HEK293 (cell line): ENCODE results near the gene ZFP36.

ENCODE experiments used
- CTCF ChIP-seq: fragments of 450-650 bp; formaldehyde crosslinking; IDR thresholded peaks from 2 replicates; pipeline ENCODE4 v1.5.1; 2016; ENCODE audit warnings: missing biosample characterization, missing genetic modification characterization
- KLF8 ChIP-seq: fragments of 450-650 bp; formaldehyde crosslinking; IDR thresholded peaks from 2 replicates; pipeline ENCODE4 v1.5.1; 2016; ENCODE audit warnings: missing biosample characterization, missing genetic modification characterization
- TCF7L2 ChIP-seq: IDR thresholded peaks from 2 replicates; pipeline ENCODE4 v1.6.1; 2011; ENCODE audit warnings: low read depth, mild to moderate bottlenecking, inconsistent platforms, low read length, moderate library complexity, borderline replicate concordance
- ZEB2 ChIP-seq: fragments of 450-650 bp; formaldehyde crosslinking; IDR thresholded peaks from 2 replicates; pipeline ENCODE4 v1.5.1; 2016; ENCODE audit warnings: missing biosample characterization, missing genetic modification characterization
- ZFP3 ChIP-seq: fragments of 450-650 bp; formaldehyde crosslinking; IDR thresholded peaks from 2 replicates; pipeline ENCODE4 v1.5.1; 2016; ENCODE audit warnings: low read depth, missing biosample characterization, missing genetic modification characterization
- ZFP41 ChIP-seq: fragments of 450-650 bp; formaldehyde crosslinking; IDR thresholded peaks from 2 replicates; pipeline ENCODE4 v1.5.1; 2016; ENCODE audit warnings: missing biosample characterization, missing genetic modification characterization, borderline replicate concordance
- ZNF112 ChIP-seq: fragments of 450-650 bp; formaldehyde crosslinking; IDR thresholded peaks from 2 replicates; pipeline ENCODE4 v1.5.0; 2017; ENCODE audit warnings: missing biosample characterization, missing genetic modification characterization
- ZNF211 ChIP-seq: fragments of 450-650 bp; formaldehyde crosslinking; IDR thresholded peaks from 2 replicates; pipeline ENCODE4 v1.5.1; 2016; ENCODE audit warnings: low read depth, missing biosample characterization, missing genetic modification characterization
- ZNF274 ChIP-seq, 2 experiments: fragments of 200-500 bp in 1 of 2; fragments of 450-650 bp in 1 of 2; sonication (Bioruptor generic) in 1 of 2; formaldehyde crosslinking in 1 of 2; IDR thresholded peaks; 2 replicates each; pipeline versions ENCODE4 v1.5.1 to v1.6.1; 2014 to 2016; ENCODE audit warnings: borderline replicate concordance in 1 of 2, inconsistent platforms in 1 of 2, low read length in 1 of 2, missing biosample characterization in 1 of 2, missing genetic modification characterization in 1 of 2
- ZNF324 ChIP-seq: fragments of 450-650 bp; formaldehyde crosslinking; IDR thresholded peaks from 2 replicates; pipeline ENCODE4 v1.5.1; 2016; ENCODE audit warnings: missing biosample characterization, missing genetic modification characterization
- ZNF335 ChIP-seq: fragments of 450-650 bp; formaldehyde crosslinking; conservative IDR thresholded peaks from 2 replicates; pipeline ENCODE4 v1.5.1; 2016; ENCODE audit warnings: missing biosample characterization, missing genetic modification characterization
- ZNF398 ChIP-seq: fragments of 450-650 bp; formaldehyde crosslinking; IDR thresholded peaks from 2 replicates; pipeline ENCODE4 v1.5.1; 2017; ENCODE audit warnings: missing biosample characterization, missing genetic modification characterization
- ZNF501 ChIP-seq: fragments of 450-650 bp; formaldehyde crosslinking; IDR thresholded peaks from 2 replicates; pipeline ENCODE4 v1.5.1; 2016; ENCODE audit warnings: missing biosample characterization, missing genetic modification characterization
- ZNF514 ChIP-seq: fragments of 450-650 bp; formaldehyde crosslinking; IDR thresholded peaks from 2 replicates; pipeline ENCODE4 v1.5.1; 2016; ENCODE audit warnings: missing biosample characterization, missing genetic modification characterization
- ZNF768 ChIP-seq: fragments of 450-650 bp; formaldehyde crosslinking; IDR thresholded peaks from 2 replicates; pipeline ENCODE4 v1.5.1; 2018; ENCODE audit warnings: missing biosample characterization, mild to moderate bottlenecking, missing genetic modification characterization
- TF ChIP-seq, protein P1 (sequence below): fragments of 450-650 bp; formaldehyde crosslinking; IDR thresholded peaks from 2 replicates; pipeline ENCODE4 v1.5.1; 2016; ENCODE audit warnings: missing biosample characterization, missing genetic modification characterization
- TF ChIP-seq, protein P2 (sequence below): fragments of 450-650 bp; formaldehyde crosslinking; IDR thresholded peaks from 2 replicates; pipeline ENCODE4 v1.5.1; 2016; ENCODE audit warnings: missing biosample characterization, missing genetic modification characterization
- TF ChIP-seq, protein P3 (sequence below): fragments of 450-650 bp; formaldehyde crosslinking; IDR thresholded peaks from 2 replicates; pipeline ENCODE4 v1.5.1; 2016; ENCODE audit warnings: missing biosample characterization, missing genetic modification characterization
- TF ChIP-seq, protein P4 (sequence below): fragments of 450-650 bp; formaldehyde crosslinking; IDR thresholded peaks from 2 replicates; pipeline ENCODE4 v1.5.1; 2016; ENCODE audit warnings: missing biosample characterization, missing genetic modification characterization, borderline replicate concordance

The ZFP36 gene

DNA sequence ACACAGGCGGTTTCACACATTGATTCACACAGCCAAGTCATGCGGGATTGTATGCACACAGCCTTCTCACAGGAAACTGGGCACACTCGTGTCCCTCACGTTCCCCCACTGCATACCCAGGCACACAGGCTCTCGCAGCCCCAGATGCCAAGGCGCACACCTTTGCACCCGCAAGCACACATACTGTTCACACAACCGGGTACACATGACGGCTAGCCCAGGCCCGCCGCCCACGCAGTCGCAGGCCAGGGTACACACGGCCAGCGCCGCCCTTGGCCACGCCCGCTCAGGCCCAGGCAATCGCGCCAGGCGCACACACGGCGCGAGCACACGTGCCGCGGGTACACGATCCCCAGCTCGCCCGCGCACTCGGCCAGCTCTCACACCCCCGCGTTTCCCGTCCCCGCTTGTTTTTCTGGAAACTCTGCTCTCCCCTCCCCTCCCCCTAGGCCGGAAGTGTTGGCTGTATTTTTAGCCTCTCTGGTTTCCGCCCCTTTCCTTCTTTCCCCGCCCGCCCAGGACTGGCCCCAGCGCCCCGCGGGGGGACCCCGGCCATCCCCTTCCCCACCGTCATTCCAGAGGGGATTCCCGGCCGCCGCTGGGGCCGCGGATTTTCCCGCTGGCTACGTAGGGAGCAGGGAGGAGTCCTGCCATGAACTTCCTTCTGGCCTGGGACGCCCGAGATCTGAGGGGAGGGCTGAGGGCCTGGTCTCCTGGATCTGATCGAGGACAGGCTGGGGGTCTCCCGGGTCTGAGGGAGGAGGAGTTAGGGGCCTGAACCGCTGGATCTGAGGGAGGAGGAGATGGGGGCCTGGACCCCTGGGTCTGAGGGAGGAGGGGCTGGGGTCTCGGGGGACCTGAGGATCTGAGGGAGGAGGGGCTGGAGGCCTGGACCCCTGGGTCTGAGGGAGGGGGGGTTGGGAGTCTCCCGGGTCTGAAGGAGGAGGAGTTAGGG, 4.0 kb upstream of the ZFP36 start (continued):
- TF ChIP-seq ZNF274 (IDR thresholded peaks at IDR 0.05; ENCODE audit: low read length) (no peak), ZNF274 (tag by site-specific recombination; IDR thresholded peaks at IDR 0.05; ENCODE audit: borderline replicate concordance) (no peak), ZNF211 (0 out of 2 replicates have a peak, but pooled peaks have one; percentile 24), ZNF112 (tag by site-specific recombination) (no peak), ZNF335 (tag by site-specific recombination) (peak; percentile 87), ZNF514 (no peak), CTCF (tag by site-specific recombination) (peak; percentile 77), ZFP3 (tag by site-specific recombination) (no peak), ZNF324 (tag by site-specific recombination) (peak; percentile 47), KLF8 (tag by site-specific recombination) (peak; percentile 96), ZNF398 (tag by site-specific recombination) (peak; percentile 96), ZFP41 (no peak), TCF7L2 (no peak), ZNF501 (peak; percentile 98), ZNF768 (tag by site-specific recombination) (no peak; the same call in 1 of the 2 replicates), ZEB2 (tag by site-specific recombination) (peak; percentile 91; the same call in 1 of the 2 replicates)
- TF ChIP-seq, protein P1, sequence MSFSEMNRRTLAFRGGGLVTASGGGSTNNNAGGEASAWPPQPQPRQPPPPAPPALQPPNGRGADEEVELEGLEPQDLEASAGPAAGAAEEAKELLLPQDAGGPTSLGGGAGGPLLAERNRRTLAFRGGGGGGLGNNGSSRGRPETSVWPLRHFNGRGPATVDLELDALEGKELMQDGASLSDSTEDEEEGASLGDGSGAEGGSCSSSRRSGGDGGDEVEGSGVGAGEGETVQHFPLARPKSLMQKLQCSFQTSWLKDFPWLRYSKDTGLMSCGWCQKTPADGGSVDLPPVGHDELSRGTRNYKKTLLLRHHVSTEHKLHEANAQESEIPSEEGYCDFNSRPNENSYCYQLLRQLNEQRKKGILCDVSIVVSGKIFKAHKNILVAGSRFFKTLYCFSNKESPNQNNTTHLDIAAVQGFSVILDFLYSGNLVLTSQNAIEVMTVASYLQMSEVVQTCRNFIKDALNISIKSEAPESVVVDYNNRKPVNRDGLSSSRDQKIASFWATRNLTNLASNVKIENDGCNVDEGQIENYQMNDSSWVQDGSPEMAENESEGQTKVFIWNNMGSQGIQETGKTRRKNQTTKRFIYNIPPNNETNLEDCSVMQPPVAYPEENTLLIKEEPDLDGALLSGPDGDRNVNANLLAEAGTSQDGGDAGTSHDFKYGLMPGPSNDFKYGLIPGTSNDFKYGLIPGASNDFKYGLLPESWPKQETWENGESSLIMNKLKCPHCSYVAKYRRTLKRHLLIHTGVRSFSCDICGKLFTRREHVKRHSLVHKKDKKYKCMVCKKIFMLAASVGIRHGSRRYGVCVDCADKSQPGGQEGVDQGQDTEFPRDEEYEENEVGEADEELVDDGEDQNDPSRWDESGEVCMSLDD (tag by site-specific recombination), result peak; percentile 94
- TF ChIP-seq, protein P2, sequence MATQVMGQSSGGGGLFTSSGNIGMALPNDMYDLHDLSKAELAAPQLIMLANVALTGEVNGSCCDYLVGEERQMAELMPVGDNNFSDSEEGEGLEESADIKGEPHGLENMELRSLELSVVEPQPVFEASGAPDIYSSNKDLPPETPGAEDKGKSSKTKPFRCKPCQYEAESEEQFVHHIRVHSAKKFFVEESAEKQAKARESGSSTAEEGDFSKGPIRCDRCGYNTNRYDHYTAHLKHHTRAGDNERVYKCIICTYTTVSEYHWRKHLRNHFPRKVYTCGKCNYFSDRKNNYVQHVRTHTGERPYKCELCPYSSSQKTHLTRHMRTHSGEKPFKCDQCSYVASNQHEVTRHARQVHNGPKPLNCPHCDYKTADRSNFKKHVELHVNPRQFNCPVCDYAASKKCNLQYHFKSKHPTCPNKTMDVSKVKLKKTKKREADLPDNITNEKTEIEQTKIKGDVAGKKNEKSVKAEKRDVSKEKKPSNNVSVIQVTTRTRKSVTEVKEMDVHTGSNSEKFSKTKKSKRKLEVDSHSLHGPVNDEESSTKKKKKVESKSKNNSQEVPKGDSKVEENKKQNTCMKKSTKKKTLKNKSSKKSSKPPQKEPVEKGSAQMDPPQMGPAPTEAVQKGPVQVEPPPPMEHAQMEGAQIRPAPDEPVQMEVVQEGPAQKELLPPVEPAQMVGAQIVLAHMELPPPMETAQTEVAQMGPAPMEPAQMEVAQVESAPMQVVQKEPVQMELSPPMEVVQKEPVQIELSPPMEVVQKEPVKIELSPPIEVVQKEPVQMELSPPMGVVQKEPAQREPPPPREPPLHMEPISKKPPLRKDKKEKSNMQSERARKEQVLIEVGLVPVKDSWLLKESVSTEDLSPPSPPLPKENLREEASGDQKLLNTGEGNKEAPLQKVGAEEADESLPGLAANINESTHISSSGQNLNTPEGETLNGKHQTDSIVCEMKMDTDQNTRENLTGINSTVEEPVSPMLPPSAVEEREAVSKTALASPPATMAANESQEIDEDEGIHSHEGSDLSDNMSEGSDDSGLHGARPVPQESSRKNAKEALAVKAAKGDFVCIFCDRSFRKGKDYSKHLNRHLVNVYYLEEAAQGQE (tag by site-specific recombination), result 0 out of 2 replicates have a peak, but pooled peaks have one; percentile 24
- TF ChIP-seq, protein P3, sequence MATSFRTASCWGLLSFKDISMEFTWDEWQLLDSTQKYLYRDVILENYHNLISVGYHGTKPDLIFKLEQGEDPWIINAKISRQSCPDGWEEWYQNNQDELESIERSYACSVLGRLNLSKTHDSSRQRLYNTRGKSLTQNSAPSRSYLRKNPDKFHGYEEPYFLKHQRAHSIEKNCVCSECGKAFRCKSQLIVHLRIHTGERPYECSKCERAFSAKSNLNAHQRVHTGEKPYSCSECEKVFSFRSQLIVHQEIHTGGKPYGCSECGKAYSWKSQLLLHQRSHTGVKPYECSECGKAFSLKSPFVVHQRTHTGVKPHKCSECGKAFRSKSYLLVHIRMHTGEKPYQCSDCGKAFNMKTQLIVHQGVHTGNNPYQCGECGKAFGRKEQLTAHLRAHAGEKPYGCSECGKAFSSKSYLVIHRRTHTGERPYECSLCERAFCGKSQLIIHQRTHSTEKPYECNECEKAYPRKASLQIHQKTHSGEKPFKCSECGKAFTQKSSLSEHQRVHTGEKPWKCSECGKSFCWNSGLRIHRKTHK (tag by site-specific recombination), result no peak
- TF ChIP-seq, protein P4, sequence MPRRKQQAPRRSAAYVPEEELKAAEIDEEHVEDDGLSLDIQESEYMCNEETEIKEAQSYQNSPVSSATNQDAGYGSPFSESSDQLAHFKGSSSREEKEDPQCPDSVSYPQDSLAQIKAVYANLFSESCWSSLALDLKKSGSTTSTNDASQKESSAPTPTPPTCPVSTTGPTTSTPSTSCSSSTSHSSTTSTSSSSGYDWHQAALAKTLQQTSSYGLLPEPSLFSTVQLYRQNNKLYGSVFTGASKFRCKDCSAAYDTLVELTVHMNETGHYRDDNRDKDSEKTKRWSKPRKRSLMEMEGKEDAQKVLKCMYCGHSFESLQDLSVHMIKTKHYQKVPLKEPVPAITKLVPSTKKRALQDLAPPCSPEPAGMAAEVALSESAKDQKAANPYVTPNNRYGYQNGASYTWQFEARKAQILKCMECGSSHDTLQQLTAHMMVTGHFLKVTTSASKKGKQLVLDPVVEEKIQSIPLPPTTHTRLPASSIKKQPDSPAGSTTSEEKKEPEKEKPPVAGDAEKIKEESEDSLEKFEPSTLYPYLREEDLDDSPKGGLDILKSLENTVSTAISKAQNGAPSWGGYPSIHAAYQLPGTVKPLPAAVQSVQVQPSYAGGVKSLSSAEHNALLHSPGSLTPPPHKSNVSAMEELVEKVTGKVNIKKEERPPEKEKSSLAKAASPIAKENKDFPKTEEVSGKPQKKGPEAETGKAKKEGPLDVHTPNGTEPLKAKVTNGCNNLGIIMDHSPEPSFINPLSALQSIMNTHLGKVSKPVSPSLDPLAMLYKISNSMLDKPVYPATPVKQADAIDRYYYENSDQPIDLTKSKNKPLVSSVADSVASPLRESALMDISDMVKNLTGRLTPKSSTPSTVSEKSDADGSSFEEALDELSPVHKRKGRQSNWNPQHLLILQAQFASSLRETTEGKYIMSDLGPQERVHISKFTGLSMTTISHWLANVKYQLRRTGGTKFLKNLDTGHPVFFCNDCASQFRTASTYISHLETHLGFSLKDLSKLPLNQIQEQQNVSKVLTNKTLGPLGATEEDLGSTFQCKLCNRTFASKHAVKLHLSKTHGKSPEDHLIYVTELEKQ (tag by site-specific recombination), result peak; percentile 53; the same call in 1 of the 2 replicates
